ENCODE data around the gene TRIM62. TPM values are rescaled to one million over a fixed set of nuclear protein-coding genes. Genes with fewer than 3 reads are reported as not detected.

Gene TRIM62
- total RNA-seq, 1 experiment from 2014 or later: 9.9 TPM

- CTCF ChIA-PET: no interaction called here
- Histone ChIP-seq H3F3A (ENCODE audit: insufficient read depth, low read depth) (peaks cover 3% of the 10 kb centered on the region; the same call in 1 of the 2 replicates), H3K4me3 (no peak overlapping the region), H3K79me2 (ENCODE audit: low read depth) (no peaks in the 10 kb centered on the region), H3K4me1 (replicated peaks; ENCODE audit: insufficient read depth) (peaks cover 15% of the 10 kb centered on the region), H2AFZ (no peak overlapping the region), H3K27me3 (ENCODE audit: insufficient read depth, low read depth) (no peaks in the 10 kb centered on the region), H4K20me1 (ENCODE audit: insufficient read depth) (no peaks in the 10 kb centered on the region), H3K36me3 (ENCODE audit: low read depth) (peaks cover 4% of the 10 kb centered on the region; the same call in 1 of the 2 replicates), H3K4me2 (no peak overlapping the region), H3K9me3 (ENCODE audit: insufficient read depth, low read depth) (no peaks in the 10 kb centered on the region), H3K9me2 (ENCODE audit: insufficient read depth) (no peaks in the 10 kb centered on the region), H3K27ac (no peak overlapping the region)
- DNase-seq: no peak
- POLR2A ChIA-PET (ENCODE audit: unreplicated experiment): no interaction called here
- intact Hi-C loops (cut with micrococcal nuclease; ENCODE audit: unreplicated experiment): no loop called here
- BruUV-seq (replicated peaks): no TSS peak
- TF ChIP-seq EZH2 (IDR thresholded peaks at IDR 0.05; ENCODE audit: low read depth) (no peak), CTCF (conservative IDR thresholded peaks at IDR 0.05) (no peak)
These were observed 24.7 kb downstream of the TRIM62 start for GRCh38 chr1:33157131-33157530.

- no TSS peak for BruUV-seq (replicated peaks)
These were observed 25.8 kb downstream of the TRIM62 start for GRCh38 chr1:33155877-33156538.

GRCh38 chr1:33153650-33154049 is 28.2 kb downstream of the TRIM62 start:
- Histone ChIP-seq H2AFZ (no peak overlapping the region), H3K79me2 (ENCODE audit: low read depth) (no peaks in the 10 kb centered on the region), H3F3A (ENCODE audit: insufficient read depth, low read depth) (peaks cover 26% of the 10 kb centered on the region), H3K4me1 (replicated peaks; ENCODE audit: insufficient read depth) (peaks cover 50% of the 10 kb centered on the region), H3K36me3 (ENCODE audit: low read depth) (peaks cover 4% of the 10 kb centered on the region; the same call in 1 of the 2 replicates), H3K9me2 (ENCODE audit: insufficient read depth) (no peaks in the 10 kb centered on the region), H3K4me3 (no peak overlapping the region), H3K9me3 (ENCODE audit: insufficient read depth, low read depth) (no peaks in the 10 kb centered on the region), H3K4me2 (no peak overlapping the region), H3K27me3 (ENCODE audit: insufficient read depth, low read depth) (no peaks in the 10 kb centered on the region), H3K27ac (no peak overlapping the region), H4K20me1 (ENCODE audit: insufficient read depth) (no peaks in the 10 kb centered on the region)
- ChIA-PET POLR2A (ENCODE audit: unreplicated experiment) (no interaction called here), CTCF (no interaction called here)
- BruUV-seq (replicated peaks): no TSS peak
- intact Hi-C loops (cut with micrococcal nuclease; ENCODE audit: unreplicated experiment): no loop called here
- TF ChIP-seq CTCF (conservative IDR thresholded peaks at IDR 0.05): no peak
- no peak for TF ChIP-seq EZH2 (IDR thresholded peaks at IDR 0.05; ENCODE audit: low read depth)
- no peak for DNase-seq

More at GRCh38 chr1:33155877-33156538, 25.8 kb downstream of the TRIM62 start:
- no peaks in the 10 kb centered on the region for H3K79me2 ChIP-seq (ENCODE audit: low read depth)
- no peak overlapping the region for H2AFZ ChIP-seq
- peaks cover 26% of the 10 kb centered on the region for H3K4me1 ChIP-seq (replicated peaks; ENCODE audit: insufficient read depth)
- no peak overlapping the region for H3K4me3 ChIP-seq
- peaks cover 3% of the 10 kb centered on the region; the same call in 1 of the 2 replicates for H3F3A ChIP-seq (ENCODE audit: insufficient read depth, low read depth)
- TF ChIP-seq CTCF (conservative IDR thresholded peaks at IDR 0.05) (no peak), EZH2 (IDR thresholded peaks at IDR 0.05; ENCODE audit: low read depth) (no peak)
- intact Hi-C loops (cut with micrococcal nuclease; ENCODE audit: unreplicated experiment): no loop called here
- no peak overlapping the region for H3K27ac ChIP-seq
- H3K27me3 ChIP-seq (ENCODE audit: insufficient read depth, low read depth): no peaks in the 10 kb centered on the region
- CTCF ChIA-PET: no interaction called here
- H3K9me2 ChIP-seq (ENCODE audit: insufficient read depth): no peaks in the 10 kb centered on the region
- no peaks in the 10 kb centered on the region for H4K20me1 ChIP-seq (ENCODE audit: insufficient read depth)
- POLR2A ChIA-PET (ENCODE audit: unreplicated experiment): no interaction called here
- H3K9me3 ChIP-seq (ENCODE audit: insufficient read depth, low read depth): no peaks in the 10 kb centered on the region
- H3K4me2 ChIP-seq: no peak overlapping the region
- DNase-seq: no peak
- H3K36me3 ChIP-seq (ENCODE audit: low read depth): peaks cover 4% of the 10 kb centered on the region; the same call in 1 of the 2 replicates

Measured in PC-9 (cell line).